ENCODE data around the gene KRCC1.
"Not testable (repeated sequence)": the region's sequence is repeated elsewhere in the genome, so short reads cannot be mapped to it uniquely, and the experiment has no call there.

The KRCC1 gene

DNA sequence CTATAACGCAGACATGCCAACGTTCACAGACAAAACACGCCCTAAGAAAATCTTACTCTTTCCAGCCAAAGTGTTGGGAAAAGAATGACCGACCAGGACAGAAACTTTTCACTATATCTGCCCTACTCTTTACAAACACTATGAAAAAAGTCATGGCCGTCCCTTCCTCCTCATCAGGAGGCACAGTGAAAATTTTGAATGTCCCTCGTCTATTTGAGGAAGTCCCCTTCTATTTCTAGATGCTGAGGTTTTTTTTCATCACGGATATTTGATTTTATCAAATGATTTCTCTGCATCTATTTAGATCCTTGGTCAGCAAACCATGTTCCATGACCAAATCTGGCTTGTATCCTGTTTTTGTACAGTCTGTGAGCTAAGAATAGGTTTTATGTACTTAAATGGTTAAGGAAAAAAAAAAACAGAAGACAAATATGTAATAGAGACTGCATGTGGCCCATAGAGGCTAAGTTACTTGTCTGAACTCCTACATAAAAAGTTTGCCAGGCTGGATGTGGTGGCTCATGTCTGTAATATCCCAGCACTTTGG, 61.2 kb downstream of the KRCC1 start:
- DNase-seq: not testable (repeated sequence)

DNA sequence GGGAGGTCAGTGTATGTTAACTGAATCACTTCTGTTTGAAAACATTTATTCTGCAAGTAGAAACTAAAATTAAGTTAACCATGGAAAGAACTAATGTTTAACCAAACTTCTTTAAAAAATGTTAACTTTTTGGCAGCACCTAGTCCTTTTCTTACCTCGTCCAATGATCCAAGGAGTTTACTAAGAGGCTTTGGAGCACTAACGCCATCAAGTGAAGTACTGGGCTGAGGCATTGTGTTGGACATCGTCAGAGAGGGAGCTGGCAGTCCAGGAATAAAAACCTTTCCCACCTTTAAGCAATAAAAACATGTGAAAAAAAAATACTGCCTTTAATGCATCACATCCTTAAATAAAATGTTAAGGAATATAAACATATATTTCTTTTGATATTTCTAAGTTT, 63.0 kb downstream of the KRCC1 start:
- not testable (repeated sequence) for DNase-seq

DNA sequence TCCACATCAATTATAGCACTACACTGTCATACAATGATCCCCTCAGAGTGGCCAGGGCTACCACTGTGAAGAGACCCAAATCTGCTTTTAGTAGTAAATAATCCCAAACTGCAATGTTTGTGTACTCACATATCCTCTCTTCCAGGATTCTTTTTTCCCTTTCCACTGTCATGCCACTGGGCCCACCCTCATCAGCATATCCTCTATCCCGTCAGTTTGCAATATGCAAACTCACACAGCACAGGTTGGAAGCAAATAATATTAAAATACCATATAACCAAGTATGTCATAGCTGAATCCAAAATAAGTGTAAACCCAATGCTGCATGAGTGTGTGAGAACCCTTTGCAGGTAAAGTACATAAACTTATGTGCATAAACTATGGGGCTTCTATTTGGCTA, 68.1 kb downstream of the KRCC1 start:
- DNase-seq: not testable (repeated sequence)

DNA sequence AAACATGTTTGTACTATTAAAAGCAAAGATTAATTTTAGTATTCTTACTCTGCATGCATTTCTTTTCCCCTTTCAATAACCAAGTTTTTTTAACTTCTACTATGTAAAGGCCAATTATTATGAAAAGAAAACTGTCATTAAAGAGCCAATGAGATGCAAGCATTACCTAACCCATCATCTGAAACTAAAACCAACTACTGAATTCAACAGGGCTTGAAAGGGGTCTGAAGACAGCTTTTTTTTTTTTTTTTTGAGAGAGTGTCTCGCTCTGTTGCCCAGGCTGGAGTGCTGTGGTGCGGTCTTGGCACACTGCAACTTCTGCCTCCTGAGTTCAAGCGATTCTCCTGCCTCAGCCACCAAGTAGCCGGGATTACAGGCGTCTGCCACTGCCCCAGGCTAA, 69.7 kb downstream of the KRCC1 start:
- not testable (repeated sequence) for DNase-seq

DNA sequence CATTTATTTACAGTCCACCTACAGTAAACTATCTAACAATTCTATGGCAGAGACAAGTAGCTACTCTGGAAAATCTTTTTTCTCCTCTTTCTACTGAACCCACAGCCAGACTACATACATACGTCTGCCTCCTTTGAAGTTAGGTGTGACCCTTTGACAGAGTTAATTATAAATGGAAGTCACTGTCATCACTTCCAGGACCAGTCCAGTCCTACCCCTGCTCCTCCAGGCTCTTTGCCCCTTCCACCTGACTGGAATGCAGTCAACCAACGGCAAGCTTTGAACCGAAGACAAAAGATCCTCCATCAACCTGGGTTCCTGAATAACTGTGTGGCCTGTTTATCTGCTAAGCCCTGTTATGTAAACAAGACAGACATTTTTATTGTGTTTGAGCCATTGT, 74.4 kb downstream of the KRCC1 start:
- DNase-seq: not testable (repeated sequence)
